Neuronal stem cell (in vitro differentiated cells): ENCODE results near the gene BCL3.
"Not testable (repeated sequence)": the region's sequence is repeated elsewhere in the genome, so short reads cannot be mapped to it uniquely, and the experiment has no call there.

Experiments
- DNase-seq: peaks from one replicate; pipeline ENCODE4 v3.0.0-alpha.2; 2013; ENCODE audit warnings: low spot score
- H2AFZ ChIP-seq: one replicate; pipeline ENCODE4 v1.6.1; 2013; ENCODE audit warnings: mild to moderate bottlenecking, low read length, inconsistent platforms
- H2AK5ac ChIP-seq: 2 replicates; pipeline ENCODE4 v1.6.1; 2013; ENCODE audit warnings: low read depth, mild to moderate bottlenecking, inconsistent platforms, low read length, moderate library complexity, mixed read lengths
- H2BK120ac ChIP-seq: 2 replicates; pipeline ENCODE4 v1.6.1; 2013; ENCODE audit warnings: low read depth, mild to moderate bottlenecking, inconsistent platforms, low read length, moderate library complexity, mixed read lengths
- H2BK12ac ChIP-seq: one replicate; pipeline ENCODE4 v1.6.1; 2013; ENCODE audit warnings: low read length, inconsistent platforms
- H2BK15ac ChIP-seq: 2 replicates; pipeline ENCODE4 v1.6.1; 2013; ENCODE audit warnings: mild to moderate bottlenecking, low read length, inconsistent platforms, mixed read lengths
- H2BK5ac ChIP-seq: one replicate; pipeline ENCODE4 v1.6.1; 2013; ENCODE audit warnings: inconsistent platforms, mild to moderate bottlenecking, low read length, moderate library complexity
- H3K14ac ChIP-seq: one replicate; pipeline ENCODE4 v1.6.1; 2013; ENCODE audit warnings: low read length, inconsistent platforms
- H3K18ac ChIP-seq: 2 replicates; pipeline ENCODE4 v1.6.1; 2013; ENCODE audit warnings: low read length, inconsistent platforms
- H3K23ac ChIP-seq: 2 replicates; pipeline ENCODE4 v1.6.1; 2013; ENCODE audit warnings: low read depth, mild to moderate bottlenecking, mixed read lengths, low read length, inconsistent platforms; ENCODE audit not compliant: poor library complexity
- H3K27ac ChIP-seq: replicated peaks from 3 replicates; pipeline ENCODE4 v1.5.1; 2013; ENCODE audit warnings: low read length, inconsistent platforms
- H3K27me3 ChIP-seq, 3 experiments: 2 replicates each; pipeline ENCODE4 v1.6.1; 2013; ENCODE audit warnings: low read length in 3 of 3, mild to moderate bottlenecking in 2 of 3, inconsistent platforms in 1 of 3, low read depth in 1 of 3, mixed read lengths in 1 of 3, moderate library complexity in 1 of 3; ENCODE audit not compliant: control insufficient read depth in 3 of 3, insufficient read depth in 3 of 3
- H3K36me3 ChIP-seq, 2 donors: replicated peaks in 1 of 2; 2 replicates each; pipeline ENCODE4 v1.6.1; 2013; ENCODE audit warnings: low read length in 2 of 2; ENCODE audit not compliant: control insufficient read depth in 2 of 2, insufficient read depth in 2 of 2
- H3K4ac ChIP-seq: 2 replicates; pipeline ENCODE4 v1.6.1; 2013; ENCODE audit warnings: inconsistent platforms, mild to moderate bottlenecking, low read length, moderate library complexity
- H3K4me1 ChIP-seq, 2 donors: 1 replicate in 1 of 2; 2 replicates in 1 of 2; pipeline ENCODE4 v1.6.1; 2013; ENCODE audit warnings: low read length in 2 of 2, low read depth in 1 of 2; ENCODE audit not compliant: control insufficient read depth in 2 of 2, insufficient read depth in 1 of 2
- H3K4me2 ChIP-seq: one replicate; pipeline ENCODE4 v1.6.1; 2013; ENCODE audit warnings: mild to moderate bottlenecking, low read length, inconsistent platforms; ENCODE audit not compliant: insufficient read depth, poor library complexity, severe bottlenecking
- H3K4me3 ChIP-seq, 2 donors: 2 replicates each; pipeline ENCODE4 v1.5.1; 2013; ENCODE audit warnings: low read length in 2 of 2, mild to moderate bottlenecking in 2 of 2, inconsistent platforms in 1 of 2, moderate library complexity in 1 of 2
- H3K79me1 ChIP-seq: one replicate; pipeline ENCODE4 v1.6.1; 2013; ENCODE audit warnings: low read depth, mild to moderate bottlenecking, inconsistent platforms, low read length, moderate library complexity
- H3K9ac ChIP-seq: one replicate; pipeline ENCODE4 v1.6.1; 2013; ENCODE audit warnings: mild to moderate bottlenecking, low read depth, low read length, inconsistent platforms; ENCODE audit not compliant: poor library complexity
- H3K9me3 ChIP-seq, 2 donors: replicated peaks in 1 of 2; 2 replicates each; pipeline versions ENCODE3 to v1.6.1; 2013; ENCODE audit warnings: low read length in 2 of 2, mild to moderate bottlenecking in 2 of 2, inconsistent platforms in 1 of 2, low read depth in 1 of 2, mixed read lengths in 1 of 2, moderate library complexity in 1 of 2; ENCODE audit not compliant: control insufficient read depth in 2 of 2, insufficient read depth in 1 of 2
- H4K8ac ChIP-seq: one replicate; pipeline ENCODE4 v1.6.1; 2013; ENCODE audit warnings: low read depth, mild to moderate bottlenecking, inconsistent platforms, low read length, moderate library complexity
- H4K91ac ChIP-seq: one replicate; pipeline ENCODE4 v1.6.1; 2013; ENCODE audit warnings: low read length, low read depth, mild to moderate bottlenecking, inconsistent platforms; ENCODE audit not compliant: poor library complexity
- WGBS, 2 donors: extraction: QIAGEN DNeasy Blood & Tissue Kit; methylation state at CpG; one replicate each; pipeline ENCODE4 v1.1.7; 2013; ENCODE audit warnings: missing lambda C conversion rate in 2 of 2, mixed read lengths in 1 of 2; ENCODE audit not compliant: insufficient read length in 2 of 2, insufficient replicate concordance in 1 of 2; ENCODE audit errors: extremely low coverage in 2 of 2; 5-methylcytosine and 5-hydroxymethylcytosine counted together

BCL3 gene

DNA sequence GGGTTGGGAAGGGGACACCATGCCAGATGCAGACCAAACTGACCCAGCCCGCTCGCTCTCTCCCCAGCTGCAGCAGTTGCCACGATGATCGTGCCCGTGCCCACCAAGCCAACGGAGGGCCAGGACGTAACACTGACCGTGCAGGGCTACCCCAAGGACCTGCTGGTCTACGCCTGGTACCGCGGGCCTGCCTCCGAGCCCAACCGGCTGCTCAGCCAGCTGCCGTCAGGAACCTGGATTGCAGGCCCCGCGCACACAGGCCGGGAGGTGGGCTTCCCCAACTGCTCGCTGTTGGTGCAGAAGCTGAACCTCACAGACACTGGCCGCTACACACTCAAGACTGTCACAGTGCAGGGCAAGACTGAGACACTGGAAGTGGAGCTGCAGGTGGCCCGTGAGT is 40.7 kb upstream of the BCL3 start:
- H3K27ac ChIP-seq, result no peak overlapping the region
- H2AK5ac ChIP-seq, result no peak overlapping the region
- H4K91ac ChIP-seq, result peak overlapping the region; percentile 22
- no peaks in the 10 kb centered on the region for H3K36me3 ChIP-seq
- no peaks in the 10 kb centered on the region for H3K4me1 ChIP-seq
- peak overlapping the region in 1 of 2 donors; percentile 43 for H3K4me3 ChIP-seq
- no peaks in the 10 kb centered on the region for H3K79me1 ChIP-seq
- no peak for DNase-seq
- peak overlapping the region; percentile 27 for H3K14ac ChIP-seq
- no peak overlapping the region for H3K4me2 ChIP-seq
- H3K23ac ChIP-seq, result peak overlapping the region; percentile 76
- no peak overlapping the region for H4K8ac ChIP-seq
- peaks cover 0 to 3% (median 0%) of the 10 kb centered on the region in 3 experiments for H3K27me3 ChIP-seq
- no peaks in the 10 kb centered on the region for H3K9me3 ChIP-seq
- H2BK15ac ChIP-seq, result no peak overlapping the region
- H2AFZ ChIP-seq, result no peak overlapping the region
- peak overlapping the region; percentile 86 for H2BK12ac ChIP-seq
- peak overlapping the region; percentile 25 for H3K18ac ChIP-seq
- H3K9ac ChIP-seq, result no peak overlapping the region
- H2BK5ac ChIP-seq, result peak overlapping the region; percentile 49
- no CpG with 5 or more reads among the region's 20 CpGs for WGBS, 2 donors
- peak overlapping the region; percentile 18 for H3K4ac ChIP-seq
- no peak overlapping the region for H2BK120ac ChIP-seq

DNA sequence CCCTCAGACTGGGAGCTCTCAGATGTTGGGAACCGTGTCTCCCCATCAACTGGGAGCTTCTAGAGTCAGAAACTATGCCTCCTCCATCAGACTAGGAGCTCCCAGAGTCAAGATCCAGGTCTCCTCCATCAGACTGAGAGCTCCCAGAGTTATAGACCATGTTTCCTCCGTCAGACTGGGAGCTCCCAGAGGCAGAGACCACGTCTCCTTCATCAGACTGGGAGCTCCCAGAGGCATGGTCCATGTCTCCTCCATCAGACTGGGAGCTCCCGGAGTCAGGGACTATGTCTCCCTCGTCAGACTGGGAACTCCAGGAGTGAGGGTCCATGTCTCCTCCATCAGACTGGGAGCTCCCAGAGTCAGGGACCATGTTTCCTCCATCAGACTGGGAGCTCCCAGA is 39.6 kb upstream of the BCL3 start:
- H4K91ac ChIP-seq, result no peak overlapping the region
- H3K14ac ChIP-seq, result no peak overlapping the region
- no peak overlapping the region for H2BK12ac ChIP-seq
- H3K4me1 ChIP-seq, result no peaks in the 10 kb centered on the region
- DNase-seq, result no peak
- no peaks in the 10 kb centered on the region for H3K9me3 ChIP-seq
- no peak overlapping the region for H2AK5ac ChIP-seq
- H3K27ac ChIP-seq, result no peak overlapping the region
- H3K18ac ChIP-seq, result no peak overlapping the region
- H2BK5ac ChIP-seq, result no peak overlapping the region
- no peak overlapping the region for H2AFZ ChIP-seq
- no peak overlapping the region for H3K4me3 ChIP-seq
- no peak overlapping the region for H3K4ac ChIP-seq
- no peak overlapping the region for H2BK15ac ChIP-seq
- H3K36me3 ChIP-seq, result no peaks in the 10 kb centered on the region
- H3K27me3 ChIP-seq, result peaks cover 0 to 3% (median 0%) of the 10 kb centered on the region in 3 experiments
- H3K23ac ChIP-seq, result no peak overlapping the region
- no CpG with 5 or more reads among the region's 5 CpGs for WGBS, 2 donors
- H2BK120ac ChIP-seq, result no peak overlapping the region
- no peak overlapping the region for H3K4me2 ChIP-seq
- H3K79me1 ChIP-seq, result no peaks in the 10 kb centered on the region
- no peak overlapping the region for H3K9ac ChIP-seq
- H4K8ac ChIP-seq, result no peak overlapping the region

DNA sequence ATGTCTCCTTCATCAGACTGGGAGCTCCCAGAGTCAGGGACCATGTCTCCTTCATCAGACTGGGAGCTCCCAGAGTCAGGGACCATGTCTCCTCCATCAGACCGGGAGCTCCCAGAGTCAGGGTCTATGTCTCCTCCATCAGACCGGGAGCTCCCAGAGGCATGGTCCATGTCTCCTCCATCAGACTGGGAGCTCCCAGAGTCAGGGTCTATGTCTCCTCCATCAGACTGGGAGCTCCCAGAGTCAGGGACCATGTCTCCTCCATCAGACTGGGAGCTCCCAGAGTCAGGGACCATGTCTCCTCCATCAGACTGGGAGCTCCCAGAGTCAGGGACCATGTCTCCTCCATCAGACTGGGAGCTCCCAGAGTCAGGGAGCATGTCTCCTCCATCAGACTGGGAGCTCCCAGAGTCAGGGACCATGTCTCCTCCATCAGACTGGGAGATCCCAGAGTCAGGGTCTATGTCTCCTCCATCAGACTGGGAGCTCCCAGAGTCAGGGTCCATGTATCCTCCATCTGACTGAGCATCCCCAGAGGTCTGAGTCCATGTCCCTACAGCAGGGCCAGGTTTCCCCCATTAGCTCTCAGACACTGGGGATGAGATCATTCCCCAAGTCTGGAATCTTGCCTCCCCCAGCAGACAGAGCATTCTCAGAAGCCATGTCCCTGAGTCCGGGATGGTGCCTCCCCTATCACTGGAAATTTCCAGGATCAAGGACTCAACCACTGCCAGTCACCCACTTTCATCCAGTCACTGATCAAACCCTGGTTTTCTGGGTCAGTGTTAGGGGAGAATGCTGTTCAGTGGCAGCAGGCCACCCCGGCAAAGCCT is 38.9 kb upstream of the BCL3 start:
- DNase-seq, H3K23ac ChIP-seq, H4K91ac ChIP-seq, H2BK120ac ChIP-seq, H3K79me1 ChIP-seq, H2AFZ ChIP-seq, H3K9ac ChIP-seq, H3K27me3 ChIP-seq, H2BK15ac ChIP-seq, H3K4me3 ChIP-seq, H2BK12ac ChIP-seq, H3K36me3 ChIP-seq, H3K4me1 ChIP-seq, H2BK5ac ChIP-seq, H4K8ac ChIP-seq, H3K27ac ChIP-seq, H3K14ac ChIP-seq, H3K4me2 ChIP-seq, H3K4ac ChIP-seq, H3K9me3 ChIP-seq: not testable (repeated sequence)
- no CpG with 5 or more reads among the region's 4 CpGs for WGBS, 2 donors
- H3K18ac ChIP-seq, result peak overlapping the region; percentile 8
- peak overlapping the region; percentile 40 for H2AK5ac ChIP-seq

DNA sequence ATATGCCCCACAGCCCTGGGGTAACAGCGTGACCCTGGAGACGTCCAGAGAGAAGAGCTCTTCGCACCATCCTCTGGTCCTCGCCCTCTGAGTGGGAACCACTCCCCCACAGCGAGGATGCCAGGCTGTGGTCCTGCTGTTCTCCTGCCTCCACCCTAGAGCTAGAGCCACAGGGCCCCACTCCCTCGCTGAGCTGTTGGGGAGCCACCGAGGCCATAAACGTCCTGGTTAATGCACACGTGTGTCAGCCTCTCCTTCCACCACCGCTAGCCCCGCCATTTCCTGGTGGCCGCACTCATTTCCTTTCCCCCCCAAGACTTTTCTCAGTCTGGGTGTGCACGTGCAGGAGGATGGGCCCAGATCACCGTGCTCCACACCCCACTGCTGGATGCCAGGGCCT is 38.0 kb upstream of the BCL3 start:
- H3K4me2 ChIP-seq, result no peak overlapping the region
- H3K36me3 ChIP-seq, result no peaks in the 10 kb centered on the region
- H3K23ac ChIP-seq, result peak overlapping the region; percentile 82
- no peak overlapping the region for H2BK12ac ChIP-seq
- H4K91ac ChIP-seq, result no peak overlapping the region
- peak overlapping the region; percentile 3 for H3K14ac ChIP-seq
- no peak overlapping the region for H3K4me3 ChIP-seq
- H3K4me1 ChIP-seq, result no peaks in the 10 kb centered on the region
- WGBS, 2 donors, result no CpG with 5 or more reads among the region's 14 CpGs
- no peak overlapping the region for H2BK120ac ChIP-seq
- no peaks in the 10 kb centered on the region for H3K27me3 ChIP-seq
- no peak overlapping the region for H3K9ac ChIP-seq
- H3K18ac ChIP-seq, result peak overlapping the region; percentile 2
- H2AFZ ChIP-seq, result no peak overlapping the region
- H2BK15ac ChIP-seq, result peak overlapping the region; percentile 54
- H2BK5ac ChIP-seq, result peak overlapping the region; percentile 77
- H2AK5ac ChIP-seq, result no peak overlapping the region
- H3K27ac ChIP-seq, result no peak overlapping the region
- no peaks in the 10 kb centered on the region for H3K79me1 ChIP-seq
- H3K9me3 ChIP-seq, result peaks cover 6 to 8% of the 10 kb centered on the region in 2 donors
- DNase-seq, result no peak
- H4K8ac ChIP-seq, result no peak overlapping the region
- H3K4ac ChIP-seq, result no peak overlapping the region
